GM12878 (cell line): ENCODE results near the gene LSM10. TPM values are rescaled to one million over a fixed set of nuclear protein-coding genes. Genes with fewer than 3 reads are reported as not detected.
A peak's percentile ranks its signal among the peaks of the same experiment; 100 is the strongest.

Experiments
- ATAC-seq: fragments of 200-7000 bp; cut with Tn5 transposase; 3 replicates; pipeline ENCODE4 v1.9.1; 2020; ENCODE audit warnings: mild to moderate bottlenecking, moderate library complexity
- BruUV-seq: library from RNA; stranded (reverse); fragments of 400-500 nt; replicated peaks from 2 replicates; lab custom pipeline; 2021; lab: Mats Ljungman, UMichigan
- CTCF ChIA-PET: fragments of 300-600 bp; sonication (Branson Sonifier 250); formaldehyde crosslinking; extraction: SDS; loops from one replicate; lab custom pipeline; 2021; ENCODE audit warnings: inconsistent platforms; lab: Yijun Ruan, JAX
- POLR2A ChIA-PET: fragments of 350-600 bp; formaldehyde crosslinking; extraction: SDS; loops from one replicate; lab custom pipeline; 2021; ENCODE audit warnings: inconsistent platforms; lab: Charles Lee
- RAD21 ChIA-PET: fragments of 300-600 bp; sonication (Branson Sonifier 250); formaldehyde crosslinking; loops from one replicate; lab custom pipeline; 2023; ENCODE audit warnings: antibody characterized with exemption; ENCODE audit not compliant: unreplicated experiment; lab: Charles Lee
- SMC1A ChIA-PET: fragments of 300-600 bp; sonication (Branson Sonifier 250); formaldehyde crosslinking; loops from one replicate; lab custom pipeline; 2023; ENCODE audit not compliant: unreplicated experiment, uncharacterized antibody; lab: Charles Lee
- DNase-seq: peaks from one replicate; pipeline ENCODE4 v3.0.0-alpha.2; 2011; ENCODE audit warnings: low read depth, low spot score
- FAIRE-seq: peaks from 3 replicates; lab custom pipeline; 2011; peaks lifted over from hg19 to GRCh38; lab: Jason Lieb, UNC
- H2AFZ ChIP-seq: 2 replicates; pipeline ENCODE4 v1.6.0; 2011; ENCODE audit warnings: low read depth, low read length, control low read depth; ENCODE audit not compliant: control insufficient read depth
- H3K27ac ChIP-seq: 2 replicates; pipeline ENCODE4 v1.5.1; 2011; ENCODE audit warnings: control low read depth; ENCODE audit not compliant: control insufficient read depth, insufficient read depth
- H3K27me3 ChIP-seq, 2 experiments: replicated peaks in 1 of 2; 2 replicates each; pipeline versions ENCODE4 v1.6.0 to v1.6.1; 2011; ENCODE audit warnings: low read length in 1 of 2; ENCODE audit not compliant: control insufficient read depth in 2 of 2, insufficient read depth in 2 of 2
- H3K36me3 ChIP-seq, 2 experiments: 2 replicates each; pipeline ENCODE4 v1.5.1; 2011; ENCODE audit warnings: low read length in 1 of 2; ENCODE audit not compliant: control insufficient read depth in 2 of 2, insufficient read depth in 2 of 2
- H3K4me1 ChIP-seq: 2 replicates; pipeline ENCODE4 v1.6.1; 2011; ENCODE audit warnings: mild to moderate bottlenecking, low read length, moderate library complexity, mixed read lengths; ENCODE audit not compliant: control insufficient read depth, insufficient read depth
- H3K4me2 ChIP-seq: 2 replicates; pipeline ENCODE4 v1.6.0; 2011; ENCODE audit warnings: control low read depth; ENCODE audit not compliant: control insufficient read depth, insufficient read depth
- H3K4me3 ChIP-seq: fragments of 200-600 bp; sonication (generic); 2 replicates; pipeline ENCODE4 v1.5.1; 2016
- H3K79me2 ChIP-seq: 2 replicates; pipeline ENCODE4 v1.6.0; 2011; ENCODE audit warnings: low read length; ENCODE audit not compliant: control insufficient read depth, insufficient read depth
- H3K9ac ChIP-seq: 2 replicates; pipeline ENCODE4 v1.8.0; 2011; ENCODE audit warnings: low read length, control low read depth, mixed read lengths; ENCODE audit not compliant: control insufficient read depth, insufficient read depth
- H3K9me3 ChIP-seq: replicated peaks from 3 replicates; pipeline ENCODE4 v1.5.1; 2011; ENCODE audit warnings: mild to moderate bottlenecking, low read length; ENCODE audit not compliant: control insufficient read depth, insufficient read depth
- H4K20me1 ChIP-seq: 2 replicates; pipeline ENCODE4 v1.6.0; 2011; ENCODE audit not compliant: control insufficient read depth, insufficient read depth
- CTCF ChIP-seq, 3 experiments: IDR thresholded peaks in 2 of 3; conservative IDR thresholded peaks in 1 of 3; 2 replicates each; pipeline ENCODE4 v1.5.1; 2011; ENCODE audit warnings: low read depth in 3 of 3, low read length in 3 of 3, mild to moderate bottlenecking in 3 of 3, control low read depth in 2 of 3, moderate library complexity in 2 of 3, inconsistent platforms in 1 of 3, mixed read lengths in 1 of 3; ENCODE audit not compliant: control insufficient read depth in 2 of 3, insufficient read depth in 1 of 3; ENCODE audit errors: extremely low read depth in 1 of 3
- HDGF ChIP-seq: fragments of 450-650 bp; IDR thresholded peaks from 2 replicates; pipeline ENCODE4 v1.6.1; 2016; ENCODE audit warnings: antibody characterized with exemption
- MYC ChIP-seq: IDR thresholded peaks from 2 replicates; pipeline ENCODE4 v1.6.1; 2011; ENCODE audit warnings: mild to moderate bottlenecking, low read length, moderate library complexity, inconsistent platforms; ENCODE audit not compliant: insufficient read depth, insufficient replicate concordance, insufficient read length, severe bottlenecking
- RAD21 ChIP-seq: IDR thresholded peaks from 2 replicates; pipeline ENCODE4 v1.6.1; 2011; ENCODE audit warnings: mild to moderate bottlenecking, low read depth, low read length, moderate library complexity; ENCODE audit not compliant: insufficient read depth
- SMC3 ChIP-seq: IDR thresholded peaks from 2 replicates; pipeline ENCODE4 v1.6.1; 2011; ENCODE audit warnings: low read length, improper control_type of control experiment, borderline replicate concordance
- SPI1 ChIP-seq: IDR thresholded peaks from 2 replicates; pipeline ENCODE4 v1.6.1; 2011; ENCODE audit warnings: low read depth, mild to moderate bottlenecking, low read length, moderate library complexity, borderline replicate concordance; ENCODE audit not compliant: insufficient read depth
- TARDBP ChIP-seq: IDR thresholded peaks from 2 replicates; pipeline ENCODE4 v1.6.1; 2016; ENCODE audit warnings: borderline replicate concordance
- TCF12 ChIP-seq: IDR thresholded peaks from 2 replicates; pipeline ENCODE4 v1.6.1; 2011; ENCODE audit warnings: low read depth, mild to moderate bottlenecking, low read length
- YY1 ChIP-seq: IDR thresholded peaks from 2 replicates; pipeline ENCODE4 v1.6.1; 2011; ENCODE audit warnings: low read depth, mild to moderate bottlenecking, low read length
- WGBS: methylation state at CpG from one replicate; pipeline ENCODE4 v1.1.6; 2016; ENCODE audit warnings: low lambda C conversion rate; ENCODE audit not compliant: insufficient replicate concordance, insufficient coverage; ENCODE audit errors: missing lambda C conversion rate; 5-methylcytosine and 5-hydroxymethylcytosine counted together
- in situ Hi-C: fragments of 300-500 bp; cut with MboI; formaldehyde crosslinking; loops from 9 replicates; pipeline ENCODE4 v1.14.3; 2018; ENCODE audit warnings: mixed read lengths
- intact Hi-C: fragments of 100-400 bp; cut with micrococcal nuclease; formaldehyde crosslinking; loops from one replicate; pipeline ENCODE4 v1.14.2; 2022; ENCODE audit not compliant: unreplicated experiment
- polyA plus RNA-seq, 11 experiments: library from polyadenylated mRNA; depleted of rRNA in 4 of 11; unstranded in 6 of 11; stranded (reverse) in 5 of 11; fragments of >200 nt; fragmentation: Nextera tagmentation in 4 of 11; fragmentation: Illumina TruSeq in 1 of 11; extraction: Ambion mirVana in 4 of 11; extraction: Trizol in 1 of 11; gene quantifications; 1 replicate in 1 of 11; 2 replicates in 10 of 11; pipeline versions ENCODE4 v1.2.1 to v1.2.3, GENCODE V29; 2011 to 2016; ENCODE audit warnings: inconsistent platforms in 2 of 11, missing spikeins in 2 of 11, low read depth in 1 of 11
- total RNA-seq, 4 experiments: library from RNA; depleted of rRNA in 3 of 4; stranded (reverse); fragments of >200 nt in 3 of 4; fragmentation: Illumina TruSeq in 1 of 4; extraction: Trizol in 1 of 4; gene quantifications; 2 replicates each; pipeline versions ENCODE4 v1.2.1 to v1.2.3, GENCODE V29; 2013 to 2021

The LSM10 gene
- total and polyA plus RNA-seq, 10 of the 15 experiments (the other 5 are each of a cell fraction or from before 2014, with no cell fraction given): 13.1 to 103 (median 57.5) TPM

- H3K27ac ChIP-seq: no peak overlapping the region
- peaks cover 55% of the 10 kb centered on the region for H3K4me1 ChIP-seq
- H3K27me3 ChIP-seq: no peaks in the 10 kb centered on the region
- H3K79me2 ChIP-seq: peaks cover 33% of the 10 kb centered on the region
- CTCF ChIA-PET: interaction anchor here (0.6 to 8.1 kb wide), 22 partner anchors 8 to 267 kb away, joined by 3 to 157 read pairs (median 5); partner anchors contain the start of genes LSM10, MRPS15, SH3D21 and STK40
- TF ChIP-seq RAD21 (peak; percentile 73), MYC (no peak), HDGF (peak; percentile 15; the same call in 1 of the 2 replicates), TCF12 (peak; percentile 60; the same call in 1 of the 2 replicates), TARDBP (peak; percentile 46; the same call in 1 of the 2 replicates), SPI1 (no peak), CTCF (IDR thresholded peaks at IDR 0.05 in 2 of 3, conservative IDR thresholded peaks at IDR 0.05 in 1 of 3; ENCODE audit: control insufficient read depth in 2 of 3, extremely low read depth in 1 of 3, insufficient read depth in 1 of 3, low read depth in 3 of 3, low read length in 3 of 3) (peak; percentile 86 to 92 (median 90)), YY1 (peak; percentile 54; the same call in 1 of the 2 replicates), SMC3 (peak; percentile 92)
- H3K9ac ChIP-seq: no peak overlapping the region
- intact Hi-C loops: loop anchor here (1.0 to 2.0 kb wide), 2 partner anchors 20 to 27 kb away; no protein-coding TSS in a partner anchor
- SMC1A ChIA-PET: interaction anchor here (1.0 to 5.5 kb wide), 10 partner anchors 9 to 84 kb away, joined by 3 to 36 read pairs (median 7); partner anchors contain the start of gene LSM10
- in situ Hi-C loops: no loop called here
- no peaks in the 10 kb centered on the region for H4K20me1 ChIP-seq
- H2AFZ ChIP-seq: no peak overlapping the region
- no peak overlapping the region for H3K4me3 ChIP-seq
- 29% methylated on average over 7 of the region's 7 CpGs for WGBS
- POLR2A ChIA-PET: interaction anchor here (0.5 to 3.6 kb wide), 4 partner anchors 13 to 58 kb away, joined by 3 to 15 read pairs (median 4); partner anchors contain the start of gene STK40
- FAIRE-seq (no peak), ATAC-seq (peak; percentile 58), DNase-seq (no peak)
- no TSS peak for BruUV-seq
- H3K4me2 ChIP-seq: no peak overlapping the region; the same call in 1 of the 2 replicates
- RAD21 ChIA-PET: interaction anchor here (0.8 to 4.6 kb wide), 17 partner anchors 10 to 219 kb away, joined by 3 to 36 read pairs (median 6); partner anchors contain the start of gene EVA1B
- peaks cover 6 to 8% of the 10 kb centered on the region in 2 experiments; a peak in 3 of 4 replicates for H3K36me3 ChIP-seq
- H3K9me3 ChIP-seq: no peaks in the 10 kb centered on the region
These were observed 28.4 kb downstream of the LSM10 start for GRCh38 chr1:36369061-36369861.
